Mesendoderm (in vitro differentiated cells): ENCODE data around the gene CPEB2.

Experiments
- DNase-seq: peaks from one replicate; pipeline ENCODE4 v3.0.0; 2013
- H2AK5ac ChIP-seq: 2 replicates; pipeline ENCODE4 v1.6.1; 2013; ENCODE audit warnings: low read length, inconsistent platforms
- H2BK120ac ChIP-seq: 2 replicates; pipeline ENCODE4 v1.6.1; 2013; ENCODE audit warnings: low read depth, mild to moderate bottlenecking, low read length, moderate library complexity, mixed read lengths
- H2BK15ac ChIP-seq: replicated peaks from 2 replicates; pipeline ENCODE4 v1.6.1; 2013; ENCODE audit warnings: low read depth, mild to moderate bottlenecking, moderate library complexity
- H2BK5ac ChIP-seq: 2 replicates; pipeline ENCODE4 v1.6.1; 2013; ENCODE audit warnings: low read length, inconsistent platforms
- H3K18ac ChIP-seq: 2 replicates; pipeline ENCODE4 v1.6.1; 2013; ENCODE audit warnings: mild to moderate bottlenecking, low read length, mixed read lengths
- H3K23ac ChIP-seq: one replicate; pipeline ENCODE4 v1.6.1; 2013; ENCODE audit warnings: low read length
- H3K27ac ChIP-seq: 2 replicates; pipeline ENCODE4 v1.5.1; 2013; ENCODE audit warnings: low read depth, mild to moderate bottlenecking, inconsistent platforms, low read length, moderate library complexity
- H3K27me3 ChIP-seq: 2 replicates; pipeline ENCODE4 v1.6.1; 2013; ENCODE audit warnings: low read length, control low read depth, mild to moderate bottlenecking, inconsistent platforms; ENCODE audit not compliant: insufficient read depth, poor library complexity
- H3K36me3 ChIP-seq: 2 replicates; pipeline ENCODE4 v1.6.1; 2013; ENCODE audit warnings: low read length, inconsistent platforms; ENCODE audit not compliant: control insufficient read depth, insufficient read depth
- H3K4ac ChIP-seq: one replicate; pipeline ENCODE4 v1.6.1; 2013; ENCODE audit warnings: low read depth, mild to moderate bottlenecking, low read length, moderate library complexity
- H3K4me1 ChIP-seq: 2 replicates; pipeline ENCODE4 v1.6.1; 2013; ENCODE audit warnings: low read depth, low read length, inconsistent platforms; ENCODE audit not compliant: control insufficient read depth
- H3K4me2 ChIP-seq: 2 replicates; pipeline ENCODE4 v1.6.1; 2013; ENCODE audit warnings: low read length
- H3K4me3 ChIP-seq: 2 replicates; pipeline ENCODE4 v1.5.1; 2013; ENCODE audit warnings: mild to moderate bottlenecking, low read length
- H3K56ac ChIP-seq: one replicate; pipeline ENCODE4 v1.6.1; 2013; ENCODE audit warnings: low read length
- H3K79me1 ChIP-seq: 2 replicates; pipeline ENCODE4 v1.6.1; 2013; ENCODE audit warnings: low read length, inconsistent platforms
- H3K79me2 ChIP-seq: 2 replicates; pipeline ENCODE4 v1.6.1; 2013; ENCODE audit warnings: mild to moderate bottlenecking, low read length; ENCODE audit not compliant: control insufficient read depth, insufficient read depth
- H3K9ac ChIP-seq: 2 replicates; pipeline ENCODE4 v1.6.1; 2013; ENCODE audit warnings: low read length, inconsistent platforms
- H4K5ac ChIP-seq: one replicate; pipeline ENCODE4 v1.6.1; 2013; ENCODE audit warnings: low read length
- H4K8ac ChIP-seq: one replicate; pipeline ENCODE4 v1.6.1; 2013; ENCODE audit warnings: low read depth, mild to moderate bottlenecking, control low read depth, low read length, moderate library complexity
- WGBS: extraction: QIAGEN DNeasy Blood & Tissue Kit; methylation state at CpG from one replicate; pipeline ENCODE4 v1.1.7; 2013; ENCODE audit warnings: low lambda C conversion rate, missing lambda C conversion rate; ENCODE audit not compliant: insufficient coverage; ENCODE audit errors: extremely low coverage; 5-methylcytosine and 5-hydroxymethylcytosine counted together

The CPEB2 gene

DNA sequence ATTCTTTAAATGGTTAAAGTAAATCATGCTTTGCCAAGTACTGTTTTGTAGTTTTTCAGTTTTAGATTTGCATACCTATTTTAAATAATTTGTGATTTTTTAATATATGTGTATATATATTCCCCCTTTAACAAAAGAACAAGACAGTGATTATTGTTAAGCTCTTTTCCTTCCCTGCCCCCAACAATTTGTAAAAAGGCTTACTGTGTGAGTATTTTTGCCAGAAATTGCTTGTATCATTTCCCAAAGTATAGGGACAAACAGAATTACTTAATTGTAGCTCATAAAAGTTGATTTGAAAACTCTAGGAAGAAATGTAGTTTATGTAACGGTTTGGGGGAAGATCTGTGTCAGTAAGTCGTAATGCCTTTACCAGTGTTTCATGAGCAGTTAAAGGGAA is 19.0 kb downstream of the CPEB2 start:
- no CpG with 5 or more reads among the region's 2 CpGs for WGBS

DNA sequence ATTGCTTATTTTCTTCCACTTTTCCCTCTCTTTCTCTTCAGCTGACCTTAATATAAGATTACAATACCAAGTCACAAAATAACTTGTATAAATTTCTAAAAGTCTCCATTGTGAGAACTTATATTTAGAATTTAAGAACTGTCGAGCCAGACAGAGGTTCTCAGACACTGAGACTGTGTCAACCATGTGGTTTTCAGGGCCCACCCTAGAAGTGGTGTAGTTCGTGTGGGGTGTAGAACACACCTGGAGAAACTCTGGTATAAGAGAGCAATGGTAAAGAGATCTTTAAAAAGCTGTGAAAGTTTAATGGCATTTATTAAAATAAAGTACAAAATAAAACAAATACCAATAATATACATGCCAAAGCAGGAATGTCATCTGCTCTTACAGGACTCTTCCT is 19.7 kb downstream of the CPEB2 start:
- H3K79me1 ChIP-seq, result no peaks in the 10 kb centered on the region
- no peak overlapping the region for H2BK15ac ChIP-seq
- no peak overlapping the region for H3K27ac ChIP-seq
- H3K23ac ChIP-seq, result no peak overlapping the region
- H4K8ac ChIP-seq, result no peak overlapping the region
- no peak overlapping the region for H3K4me2 ChIP-seq
- DNase-seq, result no peak
- no peak overlapping the region for H3K9ac ChIP-seq
- no CpG with 5 or more reads among the region's 2 CpGs for WGBS
- H3K79me2 ChIP-seq, result no peaks in the 10 kb centered on the region
- H3K18ac ChIP-seq, result no peak overlapping the region
- no peak overlapping the region for H3K4ac ChIP-seq
- no peak overlapping the region for H2BK120ac ChIP-seq
- no peak overlapping the region for H4K5ac ChIP-seq
- H3K4me3 ChIP-seq, result no peak overlapping the region
- H2AK5ac ChIP-seq, result no peak overlapping the region
- no peaks in the 10 kb centered on the region for H3K36me3 ChIP-seq
- H3K27me3 ChIP-seq, result no peaks in the 10 kb centered on the region
- no peaks in the 10 kb centered on the region for H3K4me1 ChIP-seq
- H2BK5ac ChIP-seq, result no peak overlapping the region
- no peak overlapping the region for H3K56ac ChIP-seq

More for the DNA sequence above, 19.0 kb downstream of the CPEB2 start:
- no peak overlapping the region for H3K18ac ChIP-seq
- H2AK5ac ChIP-seq, result no peak overlapping the region
- H3K79me2 ChIP-seq, result no peaks in the 10 kb centered on the region
- H3K27ac ChIP-seq, result no peak overlapping the region
- H2BK120ac ChIP-seq, result no peak overlapping the region
- H3K23ac ChIP-seq, result no peak overlapping the region
- H3K4me3 ChIP-seq, result no peak overlapping the region
- H4K5ac ChIP-seq, result no peak overlapping the region
- no peak overlapping the region for H3K56ac ChIP-seq
- H3K79me1 ChIP-seq, result no peaks in the 10 kb centered on the region
- no peak overlapping the region for H4K8ac ChIP-seq
- DNase-seq, result no peak
- no peaks in the 10 kb centered on the region for H3K4me1 ChIP-seq
- H2BK5ac ChIP-seq, result no peak overlapping the region
- no peak overlapping the region for H3K4me2 ChIP-seq
- H3K27me3 ChIP-seq, result no peaks in the 10 kb centered on the region
- no peaks in the 10 kb centered on the region for H3K36me3 ChIP-seq
- H3K9ac ChIP-seq, result no peak overlapping the region
- no peak overlapping the region for H2BK15ac ChIP-seq
- no peak overlapping the region for H3K4ac ChIP-seq

- H3K4ac ChIP-seq, result no peak overlapping the region
- no peaks in the 10 kb centered on the region for H3K27me3 ChIP-seq
- H3K27ac ChIP-seq, result no peak overlapping the region
- H2AK5ac ChIP-seq, result no peak overlapping the region
- no peak overlapping the region for H3K9ac ChIP-seq
- no CpG with 5 or more reads among the region's 1 CpG for WGBS
- no peak overlapping the region for H3K18ac ChIP-seq
- H2BK120ac ChIP-seq, result no peak overlapping the region
- no peak overlapping the region for H3K4me3 ChIP-seq
- H3K56ac ChIP-seq, result no peak overlapping the region
- no peak overlapping the region for H3K23ac ChIP-seq
- H2BK15ac ChIP-seq, result no peak overlapping the region
- H3K79me1 ChIP-seq, result no peaks in the 10 kb centered on the region
- no peak overlapping the region for H4K5ac ChIP-seq
- no peak overlapping the region for H2BK5ac ChIP-seq
- H3K36me3 ChIP-seq, result no peaks in the 10 kb centered on the region
- H3K79me2 ChIP-seq, result no peaks in the 10 kb centered on the region
- no peaks in the 10 kb centered on the region for H3K4me1 ChIP-seq
- no peak overlapping the region for H3K4me2 ChIP-seq
- DNase-seq, result no peak
- no peak overlapping the region for H4K8ac ChIP-seq
Measured at GRCh38 chr4:15024386-15024785, 22.1 kb downstream of the CPEB2 start.

GRCh38 chr4:15025693-15026092 is 23.4 kb downstream of the CPEB2 start:
- no peak overlapping the region for H3K56ac ChIP-seq
- H2BK5ac ChIP-seq, result no peak overlapping the region
- no peak overlapping the region for H2BK120ac ChIP-seq
- no peak overlapping the region for H3K27ac ChIP-seq
- H3K9ac ChIP-seq, result no peak overlapping the region
- no peak overlapping the region for H4K8ac ChIP-seq
- no peak overlapping the region for H2AK5ac ChIP-seq
- H3K18ac ChIP-seq, result no peak overlapping the region
- no peak overlapping the region for H3K4me3 ChIP-seq
- no peaks in the 10 kb centered on the region for H3K79me1 ChIP-seq
- no peak overlapping the region for H3K4ac ChIP-seq
- no peak for DNase-seq
- H3K23ac ChIP-seq, result no peak overlapping the region
- H3K27me3 ChIP-seq, result no peaks in the 10 kb centered on the region
- no peak overlapping the region for H3K4me2 ChIP-seq
- H3K36me3 ChIP-seq, result no peaks in the 10 kb centered on the region
- no CpG with 5 or more reads among the region's 5 CpGs for WGBS
- no peak overlapping the region for H4K5ac ChIP-seq
- no peaks in the 10 kb centered on the region for H3K4me1 ChIP-seq
- no peaks in the 10 kb centered on the region for H3K79me2 ChIP-seq
- H2BK15ac ChIP-seq, result no peak overlapping the region

DNA sequence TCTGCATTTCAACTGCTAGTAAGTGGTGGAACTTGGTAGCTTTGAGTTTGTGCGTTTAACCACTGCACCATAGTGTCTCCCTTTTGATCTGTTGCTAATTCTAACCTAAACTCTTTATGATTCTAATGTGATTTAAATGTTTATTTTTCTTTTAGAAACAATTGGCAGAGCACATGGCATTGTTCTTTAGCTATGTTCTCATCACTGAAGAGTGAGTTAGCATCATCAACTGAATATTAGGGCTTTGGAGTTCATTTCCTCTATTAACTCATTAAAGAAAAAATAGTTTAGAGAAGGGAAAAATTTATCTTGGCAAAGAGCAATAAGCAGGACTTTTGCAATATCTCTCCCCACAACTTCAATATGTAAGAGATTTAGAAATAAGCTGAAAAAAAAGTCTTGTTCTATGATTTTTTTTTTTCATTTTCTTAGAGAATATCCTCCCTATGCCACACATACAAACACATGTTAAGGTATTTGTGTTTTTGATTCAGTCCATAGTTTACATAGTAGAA is 25.7 kb downstream of the CPEB2 start:
- Histone ChIP-seq H3K23ac (no peak overlapping the region), H2AK5ac (no peak overlapping the region), H3K79me2 (no peaks in the 10 kb centered on the region), H2BK120ac (no peak overlapping the region), H3K79me1 (no peaks in the 10 kb centered on the region), H4K8ac (no peak overlapping the region), H4K5ac (no peak overlapping the region), H3K4me1 (no peaks in the 10 kb centered on the region), H3K4me2 (no peak overlapping the region), H2BK5ac (no peak overlapping the region), H3K4ac (no peak overlapping the region), H3K36me3 (no peaks in the 10 kb centered on the region), H3K18ac (no peak overlapping the region), H3K4me3 (no peak overlapping the region), H3K27ac (no peak overlapping the region), H3K9ac (no peak overlapping the region), H2BK15ac (no peak overlapping the region), H3K56ac (no peak overlapping the region), H3K27me3 (no peaks in the 10 kb centered on the region)
- DNase-seq, result no peak
- no CpG with 5 or more reads among the region's 1 CpG for WGBS

GRCh38 chr4:15031197-15031596 is 28.9 kb downstream of the CPEB2 start:
- Histone ChIP-seq H4K8ac (no peak overlapping the region), H3K79me2 (no peaks in the 10 kb centered on the region), H2BK120ac (no peak overlapping the region), H3K27me3 (no peaks in the 10 kb centered on the region), H3K36me3 (no peaks in the 10 kb centered on the region), H3K4me3 (no peak overlapping the region), H4K5ac (no peak overlapping the region), H3K9ac (no peak overlapping the region), H2BK15ac (no peak overlapping the region), H3K18ac (no peak overlapping the region), H3K27ac (no peak overlapping the region), H3K4me2 (no peak overlapping the region), H3K4me1 (no peaks in the 10 kb centered on the region), H3K79me1 (no peaks in the 10 kb centered on the region), H2BK5ac (no peak overlapping the region), H3K23ac (no peak overlapping the region), H3K56ac (no peak overlapping the region), H3K4ac (no peak overlapping the region), H2AK5ac (no peak overlapping the region)
- no peak for DNase-seq
- WGBS, result no CpG with 5 or more reads among the region's 2 CpGs
